Uterus (tissue), 4 donors: ENCODE data around the gene RSPO1. TPM values are rescaled to one million over a fixed set of nuclear protein-coding genes. Genes with fewer than 3 reads are reported as not detected.

Source experiments
- DNase-seq, 2 donors: peaks; one replicate each; pipeline ENCODE4 v3.0.0-alpha.2; 2019 to 2020
- H3K27ac ChIP-seq, 2 donors: fragments of 200-600 bp; sonication (generic); 1 replicate in 1 of 2; 2 replicates in 1 of 2; pipeline ENCODE4 v1.5.1; 2016 to 2018
- H3K27me3 ChIP-seq, 2 donors: fragments of 200-600 bp; sonication (generic); one replicate each; pipeline ENCODE4 v1.5.1; 2018 to 2019; ENCODE audit warnings: control low read depth in 1 of 2
- H3K36me3 ChIP-seq, 2 donors: fragments of 200-600 bp; sonication (generic); one replicate each; pipeline ENCODE4 v1.5.1; 2019; ENCODE audit warnings: control low read depth in 1 of 2
- H3K4me1 ChIP-seq, 2 donors: fragments of 200-600 bp; sonication (generic); one replicate each; pipeline ENCODE4 v1.5.1; 2018 to 2019; ENCODE audit warnings: control low read depth in 1 of 2
- H3K4me3 ChIP-seq, 2 donors: fragments of 200-600 bp; sonication (generic); 1 replicate in 1 of 2; 2 replicates in 1 of 2; pipeline ENCODE4 v1.5.1; 2018 to 2019; ENCODE audit warnings: mild to moderate bottlenecking in 1 of 2
- H3K9me3 ChIP-seq, 2 donors: fragments of 200-600 bp; sonication (generic); one replicate each; pipeline ENCODE4 v1.5.1; 2019; ENCODE audit warnings: control low read depth in 1 of 2
- POLR2A ChIP-seq, 2 donors: fragments of 450-650 bp; IDR thresholded peaks; one replicate each; pipeline ENCODE4 v1.6.1; 2016; ENCODE audit warnings: antibody characterized with exemption in 2 of 2, mild to moderate bottlenecking in 1 of 2, moderate library complexity in 1 of 2
- intact Hi-C: fragments of 100-400 bp; cut with DNase I; formaldehyde crosslinking; loops from one replicate; pipeline ENCODE4 v1.15.1; 2023; ENCODE audit warnings: low total_unique reads
- total RNA-seq, 4 donors: library from RNA; depleted of rRNA in 3 of 4; stranded (reverse); fragments of >200 nt in 3 of 4; gene quantifications; one replicate each; pipeline versions ENCODE4 v1.1.0 to v1.2.4, GENCODE V29; 2014 to 2023
- TF ChIP-seq, protein P1 (sequence below), 4 experiments: fragments of 200-600 bp in 2 of 4; fragments of 450-650 bp in 2 of 4; sonication (generic) in 2 of 4; IDR thresholded peaks; one replicate each; pipeline ENCODE4 v1.5.1; 2016 to 2019; ENCODE audit warnings: antibody characterized with exemption in 4 of 4, mild to moderate bottlenecking in 2 of 4, moderate library complexity in 1 of 4
- donor health status: DM: yes; HTN: yes; CAD: no.

Gene RSPO1
- total RNA-seq, 4 donors from 2014 or later, result 4.6 to 74.6 (median 29.9) TPM

- TF ChIP-seq, protein P1, sequence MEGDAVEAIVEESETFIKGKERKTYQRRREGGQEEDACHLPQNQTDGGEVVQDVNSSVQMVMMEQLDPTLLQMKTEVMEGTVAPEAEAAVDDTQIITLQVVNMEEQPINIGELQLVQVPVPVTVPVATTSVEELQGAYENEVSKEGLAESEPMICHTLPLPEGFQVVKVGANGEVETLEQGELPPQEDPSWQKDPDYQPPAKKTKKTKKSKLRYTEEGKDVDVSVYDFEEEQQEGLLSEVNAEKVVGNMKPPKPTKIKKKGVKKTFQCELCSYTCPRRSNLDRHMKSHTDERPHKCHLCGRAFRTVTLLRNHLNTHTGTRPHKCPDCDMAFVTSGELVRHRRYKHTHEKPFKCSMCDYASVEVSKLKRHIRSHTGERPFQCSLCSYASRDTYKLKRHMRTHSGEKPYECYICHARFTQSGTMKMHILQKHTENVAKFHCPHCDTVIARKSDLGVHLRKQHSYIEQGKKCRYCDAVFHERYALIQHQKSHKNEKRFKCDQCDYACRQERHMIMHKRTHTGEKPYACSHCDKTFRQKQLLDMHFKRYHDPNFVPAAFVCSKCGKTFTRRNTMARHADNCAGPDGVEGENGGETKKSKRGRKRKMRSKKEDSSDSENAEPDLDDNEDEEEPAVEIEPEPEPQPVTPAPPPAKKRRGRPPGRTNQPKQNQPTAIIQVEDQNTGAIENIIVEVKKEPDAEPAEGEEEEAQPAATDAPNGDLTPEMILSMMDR (IDR thresholded peaks at IDR 0.05), result no peak
- H3K4me3 ChIP-seq, result peak overlapping the region; percentile 40 to 58
- intact Hi-C loops, result no loop called here
- no peaks in the 10 kb centered on the region for H3K36me3 ChIP-seq
- peak overlapping the region; percentile 72 to 88 for H3K27ac ChIP-seq
- H3K9me3 ChIP-seq, result no peaks in the 10 kb centered on the region
- DNase-seq, result peak; percentile 39
- peaks cover 0 to 6% of the 10 kb centered on the region in 2 donors for H3K4me1 ChIP-seq
- H3K27me3 ChIP-seq, result no peaks in the 10 kb centered on the region
Measured at GRCh38 chr1:37633040-37633937, 1.4 kb downstream of the RSPO1 start.

DNA sequence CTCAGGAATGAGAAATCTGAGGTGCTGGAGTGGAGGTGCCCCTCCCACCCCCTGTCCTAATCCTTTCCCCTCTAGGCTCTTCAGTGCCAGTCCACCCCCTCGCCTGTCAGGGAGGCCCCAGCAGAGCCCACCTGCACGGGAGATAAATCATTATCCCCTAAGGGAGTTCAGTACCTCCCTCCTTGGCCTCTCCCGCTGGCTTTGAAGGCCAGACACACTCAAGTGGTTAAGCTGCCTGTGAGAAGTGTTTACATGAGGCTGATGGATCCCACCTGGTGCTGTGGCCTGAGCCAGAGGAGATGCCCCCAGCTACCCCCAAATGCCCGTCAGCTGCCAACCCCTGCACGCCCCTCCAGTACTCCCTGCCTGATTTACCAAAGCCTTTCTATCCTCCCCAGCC is 3.7 kb downstream of the RSPO1 start:
- Histone ChIP-seq H3K27ac (peak overlapping the region; percentile 58 to 60), H3K4me3 (no peak overlapping the region), H3K36me3 (no peaks in the 10 kb centered on the region), H3K27me3 (no peaks in the 10 kb centered on the region), H3K9me3 (no peaks in the 10 kb centered on the region), H3K4me1 (peaks cover 0 to 5% of the 10 kb centered on the region in 2 donors)
- intact Hi-C loops, result no loop called here
- TF ChIP-seq, protein P1 (IDR thresholded peaks at IDR 0.05), result no peak
- TF ChIP-seq POLR2A (IDR thresholded peaks at IDR 0.05), result no peak
- peak in 1 of 2 donors; percentile 55 for DNase-seq

- H3K4me1 ChIP-seq, result no peaks in the 10 kb centered on the region
- no peak overlapping the region for H3K4me3 ChIP-seq
- no peaks in the 10 kb centered on the region for H3K36me3 ChIP-seq
- no peak for TF ChIP-seq POLR2A (IDR thresholded peaks at IDR 0.05)
- TF ChIP-seq, protein P1 (IDR thresholded peaks at IDR 0.05), result no peak
- DNase-seq, result peak; percentile 49 to 68
- intact Hi-C loops, result no loop called here
- H3K9me3 ChIP-seq, result no peaks in the 10 kb centered on the region
- no peaks in the 10 kb centered on the region for H3K27me3 ChIP-seq
- peak overlapping the region; percentile 58 to 60 for H3K27ac ChIP-seq
Measured at GRCh38 chr1:37630426-37631028, 4.2 kb downstream of the RSPO1 start.

GRCh38 chr1:37629726-37630425 is 4.8 kb downstream of the RSPO1 start:
- intact Hi-C loops, result no loop called here
- no peaks in the 10 kb centered on the region for H3K9me3 ChIP-seq
- no peaks in the 10 kb centered on the region for H3K4me1 ChIP-seq
- H3K4me3 ChIP-seq, result no peak overlapping the region
- no peak for DNase-seq
- TF ChIP-seq POLR2A (IDR thresholded peaks at IDR 0.05), result no peak
- TF ChIP-seq, protein P1 (IDR thresholded peaks at IDR 0.05), result no peak
- H3K27me3 ChIP-seq, result no peaks in the 10 kb centered on the region
- no peaks in the 10 kb centered on the region for H3K36me3 ChIP-seq
- H3K27ac ChIP-seq, result peak overlapping the region; percentile 58 to 60
